GM12878 (cell line): ENCODE data around the gene STXBP2. TPM values are rescaled to one million over a fixed set of nuclear protein-coding genes. Genes with fewer than 3 reads are reported as not detected.

Experiments used
- ATAC-seq: fragments of 200-7000 bp; cut with Tn5 transposase; 3 replicates; pipeline ENCODE4 v1.9.1; 2020; ENCODE audit warnings: mild to moderate bottlenecking, moderate library complexity
- BruUV-seq: library from RNA; stranded (reverse); fragments of 400-500 nt; replicated peaks from 2 replicates; lab custom pipeline; 2021; lab: Mats Ljungman, UMichigan
- CTCF ChIA-PET: fragments of 300-600 bp; sonication (Branson Sonifier 250); formaldehyde crosslinking; extraction: SDS; loops from one replicate; lab custom pipeline; 2021; ENCODE audit warnings: inconsistent platforms; lab: Yijun Ruan, JAX
- POLR2A ChIA-PET: fragments of 350-600 bp; formaldehyde crosslinking; extraction: SDS; loops from one replicate; lab custom pipeline; 2021; ENCODE audit warnings: inconsistent platforms; lab: Charles Lee
- RAD21 ChIA-PET: fragments of 300-600 bp; sonication (Branson Sonifier 250); formaldehyde crosslinking; loops from one replicate; lab custom pipeline; 2023; ENCODE audit warnings: antibody characterized with exemption; ENCODE audit not compliant: unreplicated experiment; lab: Charles Lee
- SMC1A ChIA-PET: fragments of 300-600 bp; sonication (Branson Sonifier 250); formaldehyde crosslinking; loops from one replicate; lab custom pipeline; 2023; ENCODE audit not compliant: unreplicated experiment, uncharacterized antibody; lab: Charles Lee
- DNase-seq: peaks from one replicate; pipeline ENCODE4 v3.0.0-alpha.2; 2011; ENCODE audit warnings: low read depth, low spot score
- FAIRE-seq: peaks from 3 replicates; lab custom pipeline; 2011; peaks lifted over from hg19 to GRCh38; lab: Jason Lieb, UNC
- H2AFZ ChIP-seq: 2 replicates; pipeline ENCODE4 v1.6.0; 2011; ENCODE audit warnings: low read depth, low read length, control low read depth; ENCODE audit not compliant: control insufficient read depth
- H3K27ac ChIP-seq: 2 replicates; pipeline ENCODE4 v1.5.1; 2011; ENCODE audit warnings: control low read depth; ENCODE audit not compliant: control insufficient read depth, insufficient read depth
- H3K27me3 ChIP-seq, 2 experiments: replicated peaks in 1 of 2; 2 replicates each; pipeline versions ENCODE4 v1.6.0 to v1.6.1; 2011; ENCODE audit warnings: low read length in 1 of 2; ENCODE audit not compliant: control insufficient read depth in 2 of 2, insufficient read depth in 2 of 2
- H3K36me3 ChIP-seq, 2 experiments: 2 replicates each; pipeline ENCODE4 v1.5.1; 2011; ENCODE audit warnings: low read length in 1 of 2; ENCODE audit not compliant: control insufficient read depth in 2 of 2, insufficient read depth in 2 of 2
- H3K4me1 ChIP-seq: 2 replicates; pipeline ENCODE4 v1.6.1; 2011; ENCODE audit warnings: mild to moderate bottlenecking, low read length, moderate library complexity, mixed read lengths; ENCODE audit not compliant: control insufficient read depth, insufficient read depth
- H3K4me2 ChIP-seq: 2 replicates; pipeline ENCODE4 v1.6.0; 2011; ENCODE audit warnings: control low read depth; ENCODE audit not compliant: control insufficient read depth, insufficient read depth
- H3K4me3 ChIP-seq: fragments of 200-600 bp; sonication (generic); 2 replicates; pipeline ENCODE4 v1.5.1; 2016
- H3K79me2 ChIP-seq: 2 replicates; pipeline ENCODE4 v1.6.0; 2011; ENCODE audit warnings: low read length; ENCODE audit not compliant: control insufficient read depth, insufficient read depth
- H3K9ac ChIP-seq: 2 replicates; pipeline ENCODE4 v1.8.0; 2011; ENCODE audit warnings: low read length, control low read depth, mixed read lengths; ENCODE audit not compliant: control insufficient read depth, insufficient read depth
- H3K9me3 ChIP-seq: replicated peaks from 3 replicates; pipeline ENCODE4 v1.5.1; 2011; ENCODE audit warnings: mild to moderate bottlenecking, low read length; ENCODE audit not compliant: control insufficient read depth, insufficient read depth
- H4K20me1 ChIP-seq: 2 replicates; pipeline ENCODE4 v1.6.0; 2011; ENCODE audit not compliant: control insufficient read depth, insufficient read depth
- CHD2 ChIP-seq: IDR thresholded peaks from 2 replicates; pipeline ENCODE4 v1.6.1; 2011; ENCODE audit warnings: low read depth, low read length, improper control_type of control experiment, borderline replicate concordance
- DPF2 ChIP-seq: fragments of 450-650 bp; IDR thresholded peaks from 2 replicates; pipeline ENCODE4 v1.6.1; 2017; ENCODE audit warnings: mild to moderate bottlenecking
- GATAD2B ChIP-seq: fragments of 450-650 bp; conservative IDR thresholded peaks from 2 replicates; pipeline ENCODE4 v1.6.1; 2017; ENCODE audit warnings: low read depth, mild to moderate bottlenecking, moderate library complexity
- HDGF ChIP-seq: fragments of 450-650 bp; IDR thresholded peaks from 2 replicates; pipeline ENCODE4 v1.6.1; 2016; ENCODE audit warnings: antibody characterized with exemption
- KLF5 ChIP-seq: fragments of 450-650 bp; IDR thresholded peaks from 2 replicates; pipeline ENCODE4 v1.6.1; 2014; ENCODE audit warnings: mild to moderate bottlenecking; ENCODE audit not compliant: partially characterized antibody
- MEF2A ChIP-seq: IDR thresholded peaks from 2 replicates; pipeline ENCODE4 v1.6.1; 2011; ENCODE audit warnings: low read depth, mild to moderate bottlenecking, low read length, moderate library complexity; ENCODE audit not compliant: insufficient read depth
- MTA3 ChIP-seq: IDR thresholded peaks from 2 replicates; pipeline ENCODE4 v1.6.1; 2012; ENCODE audit warnings: low read length, inconsistent platforms, borderline replicate concordance
- NFYB ChIP-seq: IDR thresholded peaks from 2 replicates; pipeline ENCODE4 v1.6.1; 2011; ENCODE audit warnings: low read depth, mild to moderate bottlenecking, low read length, improper control_type of control experiment, moderate library complexity; ENCODE audit not compliant: insufficient read depth
- PAX5 ChIP-seq: IDR thresholded peaks from 2 replicates; pipeline ENCODE4 v1.6.1; 2011; ENCODE audit warnings: low read depth, low read length, borderline replicate concordance
- PKNOX1 ChIP-seq: fragments of 450-650 bp; IDR thresholded peaks from 2 replicates; pipeline ENCODE4 v1.6.1; 2016; ENCODE audit warnings: mild to moderate bottlenecking
- RUNX3 ChIP-seq: IDR thresholded peaks from 2 replicates; pipeline ENCODE4 v1.6.1; 2012; ENCODE audit warnings: low read length, inconsistent platforms
- SMARCA5 ChIP-seq: fragments of 450-650 bp; IDR thresholded peaks from 2 replicates; pipeline ENCODE4 v1.6.1; 2017; ENCODE audit warnings: mild to moderate bottlenecking
- SPI1 ChIP-seq: IDR thresholded peaks from 2 replicates; pipeline ENCODE4 v1.6.1; 2011; ENCODE audit warnings: low read depth, mild to moderate bottlenecking, low read length, moderate library complexity, borderline replicate concordance; ENCODE audit not compliant: insufficient read depth
- YBX1 ChIP-seq: fragments of 450-650 bp; IDR thresholded peaks from 2 replicates; pipeline ENCODE4 v1.6.1; 2016; ENCODE audit warnings: antibody characterized with exemption
- in situ Hi-C: fragments of 300-500 bp; cut with MboI; formaldehyde crosslinking; loops from 9 replicates; pipeline ENCODE4 v1.14.3; 2018; ENCODE audit warnings: mixed read lengths
- intact Hi-C: fragments of 100-400 bp; cut with micrococcal nuclease; formaldehyde crosslinking; loops from one replicate; pipeline ENCODE4 v1.14.2; 2022; ENCODE audit not compliant: unreplicated experiment
- polyA plus RNA-seq, 11 experiments: library from polyadenylated mRNA; depleted of rRNA in 4 of 11; unstranded in 6 of 11; stranded (reverse) in 5 of 11; fragments of >200 nt; fragmentation: Nextera tagmentation in 4 of 11; fragmentation: Illumina TruSeq in 1 of 11; extraction: Ambion mirVana in 4 of 11; extraction: Trizol in 1 of 11; gene quantifications; 1 replicate in 1 of 11; 2 replicates in 10 of 11; pipeline versions ENCODE4 v1.2.1 to v1.2.3, GENCODE V29; 2011 to 2016; ENCODE audit warnings: inconsistent platforms in 2 of 11, missing spikeins in 2 of 11, low read depth in 1 of 11
- total RNA-seq, 4 experiments: library from RNA; depleted of rRNA in 3 of 4; stranded (reverse); fragments of >200 nt in 3 of 4; fragmentation: Illumina TruSeq in 1 of 4; extraction: Trizol in 1 of 4; gene quantifications; 2 replicates each; pipeline versions ENCODE4 v1.2.1 to v1.2.3, GENCODE V29; 2013 to 2021
- TF ChIP-seq, protein P1 (sequence below): fragments of 450-650 bp; IDR thresholded peaks from 2 replicates; pipeline ENCODE4 v1.6.1; 2017; ENCODE audit warnings: mild to moderate bottlenecking, moderate library complexity
- TF ChIP-seq, protein P2 (sequence below): fragments of 450-650 bp; formaldehyde crosslinking; IDR thresholded peaks from 2 replicates; pipeline ENCODE4 v1.5.0; 2022; ENCODE audit warnings: mild to moderate bottlenecking, missing genetic modification characterization

The STXBP2 gene
- total and polyA plus RNA-seq, 10 of the 15 experiments (the other 5 are each of a cell fraction or from before 2014, with no cell fraction given) = 2.6 to 111 (median 61.4) TPM

GRCh38 chr19:7600721-7601120 lies 36.2 kb upstream of the STXBP2 start:
- Histone ChIP-seq H3K27ac (no peak overlapping the region), H3K4me2 (no peak overlapping the region), H3K79me2 (no peaks in the 10 kb centered on the region), H3K9me3 (no peaks in the 10 kb centered on the region), H4K20me1 (no peaks in the 10 kb centered on the region)
- no TSS peak for BruUV-seq
- no peak for FAIRE-seq
- TF ChIP-seq DPF2 (no peak), GATAD2B (no peak), MEF2A (no peak), HDGF (no peak), MTA3 (no peak), KLF5 (no peak), SPI1 (no peak), CHD2 (no peak), PKNOX1 (no peak), RUNX3 (no peak), YBX1 (no peak), NFYB (no peak), SMARCA5 (no peak), PAX5 (no peak)
- TF ChIP-seq, protein P1, sequence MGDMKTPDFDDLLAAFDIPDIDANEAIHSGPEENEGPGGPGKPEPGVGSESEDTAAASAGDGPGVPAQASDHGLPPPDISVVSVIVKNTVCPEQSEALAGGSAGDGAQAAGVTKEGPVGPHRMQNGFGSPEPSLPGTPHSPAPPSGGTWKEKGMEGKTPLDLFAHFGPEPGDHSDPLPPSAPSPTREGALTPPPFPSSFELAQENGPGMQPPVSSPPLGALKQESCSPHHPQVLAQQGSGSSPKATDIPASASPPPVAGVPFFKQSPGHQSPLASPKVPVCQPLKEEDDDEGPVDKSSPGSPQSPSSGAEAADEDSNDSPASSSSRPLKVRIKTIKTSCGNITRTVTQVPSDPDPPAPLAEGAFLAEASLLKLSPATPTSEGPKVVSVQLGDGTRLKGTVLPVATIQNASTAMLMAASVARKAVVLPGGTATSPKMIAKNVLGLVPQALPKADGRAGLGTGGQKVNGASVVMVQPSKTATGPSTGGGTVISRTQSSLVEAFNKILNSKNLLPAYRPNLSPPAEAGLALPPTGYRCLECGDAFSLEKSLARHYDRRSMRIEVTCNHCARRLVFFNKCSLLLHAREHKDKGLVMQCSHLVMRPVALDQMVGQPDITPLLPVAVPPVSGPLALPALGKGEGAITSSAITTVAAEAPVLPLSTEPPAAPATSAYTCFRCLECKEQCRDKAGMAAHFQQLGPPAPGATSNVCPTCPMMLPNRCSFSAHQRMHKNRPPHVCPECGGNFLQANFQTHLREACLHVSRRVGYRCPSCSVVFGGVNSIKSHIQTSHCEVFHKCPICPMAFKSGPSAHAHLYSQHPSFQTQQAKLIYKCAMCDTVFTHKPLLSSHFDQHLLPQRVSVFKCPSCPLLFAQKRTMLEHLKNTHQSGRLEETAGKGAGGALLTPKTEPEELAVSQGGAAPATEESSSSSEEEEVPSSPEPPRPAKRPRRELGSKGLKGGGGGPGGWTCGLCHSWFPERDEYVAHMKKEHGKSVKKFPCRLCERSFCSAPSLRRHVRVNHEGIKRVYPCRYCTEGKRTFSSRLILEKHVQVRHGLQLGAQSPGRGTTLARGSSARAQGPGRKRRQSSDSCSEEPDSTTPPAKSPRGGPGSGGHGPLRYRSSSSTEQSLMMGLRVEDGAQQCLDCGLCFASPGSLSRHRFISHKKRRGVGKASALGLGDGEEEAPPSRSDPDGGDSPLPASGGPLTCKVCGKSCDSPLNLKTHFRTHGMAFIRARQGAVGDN = no peak
- TF ChIP-seq, protein P2, sequence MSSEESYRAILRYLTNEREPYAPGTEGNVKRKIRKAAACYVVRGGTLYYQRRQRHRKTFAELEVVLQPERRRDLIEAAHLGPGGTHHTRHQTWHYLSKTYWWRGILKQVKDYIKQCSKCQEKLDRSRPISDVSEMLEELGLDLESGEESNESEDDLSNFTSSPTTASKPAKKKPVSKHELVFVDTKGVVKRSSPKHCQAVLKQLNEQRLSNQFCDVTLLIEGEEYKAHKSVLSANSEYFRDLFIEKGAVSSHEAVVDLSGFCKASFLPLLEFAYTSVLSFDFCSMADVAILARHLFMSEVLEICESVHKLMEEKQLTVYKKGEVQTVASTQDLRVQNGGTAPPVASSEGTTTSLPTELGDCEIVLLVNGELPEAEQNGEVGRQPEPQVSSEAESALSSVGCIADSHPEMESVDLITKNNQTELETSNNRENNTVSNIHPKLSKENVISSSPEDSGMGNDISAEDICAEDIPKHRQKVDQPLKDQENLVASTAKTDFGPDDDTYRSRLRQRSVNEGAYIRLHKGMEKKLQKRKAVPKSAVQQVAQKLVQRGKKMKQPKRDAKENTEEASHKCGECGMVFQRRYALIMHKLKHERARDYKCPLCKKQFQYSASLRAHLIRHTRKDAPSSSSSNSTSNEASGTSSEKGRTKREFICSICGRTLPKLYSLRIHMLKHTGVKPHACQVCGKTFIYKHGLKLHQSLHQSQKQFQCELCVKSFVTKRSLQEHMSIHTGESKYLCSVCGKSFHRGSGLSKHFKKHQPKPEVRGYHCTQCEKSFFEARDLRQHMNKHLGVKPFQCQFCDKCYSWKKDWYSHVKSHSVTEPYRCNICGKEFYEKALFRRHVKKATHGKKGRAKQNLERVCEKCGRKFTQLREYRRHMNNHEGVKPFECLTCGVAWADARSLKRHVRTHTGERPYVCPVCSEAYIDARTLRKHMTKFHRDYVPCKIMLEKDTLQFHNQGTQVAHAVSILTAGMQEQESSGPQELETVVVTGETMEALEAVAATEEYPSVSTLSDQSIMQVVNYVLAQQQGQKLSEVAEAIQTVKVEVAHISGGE = no peak
- TF ChIP-seq, all 136 proteins: peak for 0
- H3K36me3 ChIP-seq = no peaks in the 10 kb centered on the region
- DNase-seq (no peak), ATAC-seq (no peak)
- in situ Hi-C loops (no loop called here), intact Hi-C loops (no loop called here)
- H3K9ac ChIP-seq = no peak overlapping the region
- POLR2A ChIA-PET = no interaction called here
- RAD21 ChIA-PET = no interaction called here
- H3K27me3 ChIP-seq = 0 out of 4 replicates have a peak, but pooled peaks cover 0 to 2% of the 10 kb centered on the region in 2 experiments
- no peak overlapping the region for H3K4me3 ChIP-seq
- H3K4me1 ChIP-seq = no peaks in the 10 kb centered on the region
- SMC1A ChIA-PET = no interaction called here
- no peak overlapping the region for H2AFZ ChIP-seq
- CTCF ChIA-PET = no interaction called here
